Measurements from ENCODE around the gene HAUS5.

GRCh38 chr19:35648017-35648961 lies 35.8 kb downstream of the HAUS5 start, which contains the start of gene COX6B1:
- TF ChIP-seq, protein P1, sequence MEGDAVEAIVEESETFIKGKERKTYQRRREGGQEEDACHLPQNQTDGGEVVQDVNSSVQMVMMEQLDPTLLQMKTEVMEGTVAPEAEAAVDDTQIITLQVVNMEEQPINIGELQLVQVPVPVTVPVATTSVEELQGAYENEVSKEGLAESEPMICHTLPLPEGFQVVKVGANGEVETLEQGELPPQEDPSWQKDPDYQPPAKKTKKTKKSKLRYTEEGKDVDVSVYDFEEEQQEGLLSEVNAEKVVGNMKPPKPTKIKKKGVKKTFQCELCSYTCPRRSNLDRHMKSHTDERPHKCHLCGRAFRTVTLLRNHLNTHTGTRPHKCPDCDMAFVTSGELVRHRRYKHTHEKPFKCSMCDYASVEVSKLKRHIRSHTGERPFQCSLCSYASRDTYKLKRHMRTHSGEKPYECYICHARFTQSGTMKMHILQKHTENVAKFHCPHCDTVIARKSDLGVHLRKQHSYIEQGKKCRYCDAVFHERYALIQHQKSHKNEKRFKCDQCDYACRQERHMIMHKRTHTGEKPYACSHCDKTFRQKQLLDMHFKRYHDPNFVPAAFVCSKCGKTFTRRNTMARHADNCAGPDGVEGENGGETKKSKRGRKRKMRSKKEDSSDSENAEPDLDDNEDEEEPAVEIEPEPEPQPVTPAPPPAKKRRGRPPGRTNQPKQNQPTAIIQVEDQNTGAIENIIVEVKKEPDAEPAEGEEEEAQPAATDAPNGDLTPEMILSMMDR (IDR thresholded peaks at IDR 0.05 in 8 of 11, conservative IDR thresholded peaks at IDR 0.05 in 3 of 11): peak in 2 of 11 experiments; percentile 20 to 27
- TF ChIP-seq POLR2A (IDR thresholded peaks at IDR 0.05) (peak in 1 of 3 donors; percentile 53), POLR2AphosphoS5 (IDR thresholded peaks at IDR 0.05) (peak; percentile 83 to 94 (median 86))
